Gastroesophageal sphincter (tissue), 4 donors: ENCODE results near the gene SYT7. TPM values are rescaled to one million over a fixed set of nuclear protein-coding genes. Genes with fewer than 3 reads are reported as not detected.

Experiments used
- ATAC-seq: fragments of 150-250 bp; one replicate; pipeline ENCODE4 v1.9.1; 2016; ENCODE audit warnings: mild to moderate bottlenecking, moderate library complexity
- H3K27ac ChIP-seq, 4 donors: fragments of 200-600 bp; sonication (generic) in 3 of 4; 1 replicate in 3 of 4; 2 replicates in 1 of 4; pipeline ENCODE4 v1.5.1; 2016 to 2019
- H3K27me3 ChIP-seq: fragments of 200-600 bp; sonication (generic); one replicate; pipeline ENCODE4 v1.5.1; 2019
- H3K36me3 ChIP-seq, 2 donors: fragments of 200-600 bp; sonication (generic); one replicate each; pipeline ENCODE4 v1.5.1; 2019; ENCODE audit warnings: control low read depth in 1 of 2
- H3K4me1 ChIP-seq, 3 donors: fragments of 200-600 bp; sonication (generic); 1 replicate in 2 of 3; 2 replicates in 1 of 3; pipeline ENCODE4 v1.5.1; 2016 to 2019; ENCODE audit warnings: control low read depth in 2 of 3
- H3K4me3 ChIP-seq, 2 donors: fragments of 200-600 bp; sonication (generic); one replicate each; pipeline ENCODE4 v1.5.1; 2019; ENCODE audit warnings: mild to moderate bottlenecking in 1 of 2, moderate library complexity in 1 of 2
- H3K9me3 ChIP-seq, 3 donors: fragments of 200-600 bp; sonication (generic); one replicate each; pipeline ENCODE4 v1.5.1; 2017 to 2019; ENCODE audit warnings: control low read depth in 2 of 3
- EP300 ChIP-seq: sonication (generic); formaldehyde crosslinking; IDR thresholded peaks from one replicate; pipeline ENCODE4 v1.6.1; 2017; ENCODE audit warnings: antibody characterized with exemption, mild to moderate bottlenecking
- POLR2A ChIP-seq, 2 donors: fragments of 450-650 bp; IDR thresholded peaks; one replicate each; pipeline ENCODE4 v1.6.1; 2017; ENCODE audit warnings: antibody characterized with exemption in 2 of 2, mild to moderate bottlenecking in 2 of 2, moderate library complexity in 1 of 2
- POLR2AphosphoS5 ChIP-seq: sonication (generic); formaldehyde crosslinking; IDR thresholded peaks from one replicate; pipeline ENCODE4 v1.6.1; 2017; ENCODE audit warnings: antibody characterized with exemption
- WGBS, 2 donors: methylation state at CpG; one replicate each; pipeline ENCODE4 v1.1.5; 2018; ENCODE audit warnings: low coverage in 1 of 2; 5-methylcytosine and 5-hydroxymethylcytosine counted together
- total RNA-seq, 4 donors: library from RNA; depleted of rRNA; stranded (reverse); fragments of >200 nt; gene quantifications; one replicate each; pipeline ENCODE4 v1.1.0, GENCODE V29; 2016
- TF ChIP-seq, protein P1 (sequence below), 4 experiments: fragments of 200-600 bp in 2 of 4; fragments of 450-650 bp in 2 of 4; sonication (generic) in 1 of 4; IDR thresholded peaks; one replicate each; pipeline ENCODE4 v1.5.1; 2017 to 2019; ENCODE audit warnings: antibody characterized with exemption in 4 of 4, mild to moderate bottlenecking in 2 of 4, moderate library complexity in 2 of 4

The SYT7 gene
- total RNA-seq, 4 donors from 2014 or later, result 1.8 to 3.7 (median 3.1) TPM

DNA sequence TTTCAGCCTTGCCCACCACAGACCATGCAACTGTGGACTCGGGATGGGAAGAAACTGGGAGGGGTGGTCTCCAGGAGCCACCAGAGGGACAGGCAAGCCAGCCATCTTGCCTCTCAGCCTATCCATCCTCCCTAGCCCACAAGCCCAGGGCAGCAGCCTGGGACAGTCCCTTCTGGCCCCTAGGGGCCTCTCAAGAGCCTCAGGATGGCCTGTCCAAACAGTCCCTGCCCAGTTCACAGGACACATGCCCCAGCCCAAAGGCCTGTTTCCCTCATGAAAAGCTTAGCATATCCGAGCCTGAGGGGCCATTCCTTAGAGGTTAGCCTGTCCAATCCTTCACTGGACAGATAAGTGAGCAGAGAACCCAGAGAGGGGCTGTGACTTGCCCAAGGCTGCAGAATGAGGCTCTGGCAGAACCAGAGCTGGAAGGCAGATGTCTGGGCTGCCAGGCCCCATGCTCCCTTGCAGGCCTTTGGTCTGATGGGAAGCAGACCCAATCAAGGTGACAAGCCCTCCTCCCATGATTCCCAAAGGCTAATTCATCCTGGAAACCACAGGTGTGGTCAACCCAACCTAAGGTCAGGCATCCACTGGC, 44.1 kb downstream of the SYT7 start:
- Histone ChIP-seq H3K27me3 (peaks cover 76% of the 10 kb centered on the region), H3K9me3 (no peaks in the 10 kb centered on the region), H3K4me1 (peaks cover 0 to 7% (median 0%) of the 10 kb centered on the region in 3 donors), H3K27ac (no peak overlapping the region), H3K4me3 (no peak overlapping the region), H3K36me3 (no peaks in the 10 kb centered on the region)
- WGBS, 2 donors, result no CpG with 5 or more reads among the region's 2 CpGs
- TF ChIP-seq POLR2AphosphoS5 (no peak), EP300 (no peak)
- TF ChIP-seq, protein P1, sequence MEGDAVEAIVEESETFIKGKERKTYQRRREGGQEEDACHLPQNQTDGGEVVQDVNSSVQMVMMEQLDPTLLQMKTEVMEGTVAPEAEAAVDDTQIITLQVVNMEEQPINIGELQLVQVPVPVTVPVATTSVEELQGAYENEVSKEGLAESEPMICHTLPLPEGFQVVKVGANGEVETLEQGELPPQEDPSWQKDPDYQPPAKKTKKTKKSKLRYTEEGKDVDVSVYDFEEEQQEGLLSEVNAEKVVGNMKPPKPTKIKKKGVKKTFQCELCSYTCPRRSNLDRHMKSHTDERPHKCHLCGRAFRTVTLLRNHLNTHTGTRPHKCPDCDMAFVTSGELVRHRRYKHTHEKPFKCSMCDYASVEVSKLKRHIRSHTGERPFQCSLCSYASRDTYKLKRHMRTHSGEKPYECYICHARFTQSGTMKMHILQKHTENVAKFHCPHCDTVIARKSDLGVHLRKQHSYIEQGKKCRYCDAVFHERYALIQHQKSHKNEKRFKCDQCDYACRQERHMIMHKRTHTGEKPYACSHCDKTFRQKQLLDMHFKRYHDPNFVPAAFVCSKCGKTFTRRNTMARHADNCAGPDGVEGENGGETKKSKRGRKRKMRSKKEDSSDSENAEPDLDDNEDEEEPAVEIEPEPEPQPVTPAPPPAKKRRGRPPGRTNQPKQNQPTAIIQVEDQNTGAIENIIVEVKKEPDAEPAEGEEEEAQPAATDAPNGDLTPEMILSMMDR (IDR thresholded peaks at IDR 0.05), result no peak
- ATAC-seq, result no peak

DNA sequence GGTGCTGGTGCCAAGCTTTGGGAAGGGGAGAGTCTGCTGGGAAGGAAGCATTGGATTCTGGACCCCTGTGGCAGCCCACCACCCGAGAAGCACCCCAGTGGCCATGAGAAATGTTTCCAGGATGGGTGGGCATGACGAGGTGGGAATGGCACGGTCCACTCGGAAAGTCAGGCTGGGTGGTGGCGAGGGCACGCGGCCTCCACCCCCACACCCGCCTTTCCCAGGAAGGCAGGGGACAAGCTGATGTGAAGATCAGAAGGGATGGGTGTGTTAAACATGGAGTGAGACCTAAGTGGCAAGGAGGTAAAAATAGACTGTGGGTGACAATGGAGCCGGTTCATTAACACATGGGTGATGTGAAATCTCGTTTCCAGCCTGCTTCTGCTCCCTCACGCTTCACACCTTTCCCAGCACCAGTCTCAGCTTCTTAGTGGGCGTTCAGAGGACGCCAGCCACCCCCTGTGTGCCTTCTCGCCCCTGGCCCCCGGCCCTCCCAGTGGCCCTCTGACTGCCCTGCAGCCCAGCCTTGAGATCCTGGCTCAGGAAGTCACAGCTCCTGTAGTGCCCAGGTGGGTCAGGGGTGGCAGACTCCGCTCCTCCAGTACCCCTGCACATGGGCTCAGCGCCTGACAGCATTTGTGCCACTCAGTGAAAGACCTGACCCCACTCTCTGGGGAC, 44.7 kb downstream of the SYT7 start:
- no peak for ATAC-seq
- Histone ChIP-seq H3K4me1 (peaks cover 0 to under 1% (median 0%) of the 10 kb centered on the region in 3 donors), H3K36me3 (no peaks in the 10 kb centered on the region), H3K27me3 (peaks cover 73% of the 10 kb centered on the region), H3K27ac (no peak overlapping the region), H3K4me3 (no peak overlapping the region), H3K9me3 (no peaks in the 10 kb centered on the region)
- 73 to 74% methylated on average over 2 to 9 of the region's 17 CpGs for WGBS, 2 donors
- TF ChIP-seq POLR2A (IDR thresholded peaks at IDR 0.05) (no peak), EP300 (no peak), POLR2AphosphoS5 (no peak)
- TF ChIP-seq, protein P1 (IDR thresholded peaks at IDR 0.05), result no peak

DNA sequence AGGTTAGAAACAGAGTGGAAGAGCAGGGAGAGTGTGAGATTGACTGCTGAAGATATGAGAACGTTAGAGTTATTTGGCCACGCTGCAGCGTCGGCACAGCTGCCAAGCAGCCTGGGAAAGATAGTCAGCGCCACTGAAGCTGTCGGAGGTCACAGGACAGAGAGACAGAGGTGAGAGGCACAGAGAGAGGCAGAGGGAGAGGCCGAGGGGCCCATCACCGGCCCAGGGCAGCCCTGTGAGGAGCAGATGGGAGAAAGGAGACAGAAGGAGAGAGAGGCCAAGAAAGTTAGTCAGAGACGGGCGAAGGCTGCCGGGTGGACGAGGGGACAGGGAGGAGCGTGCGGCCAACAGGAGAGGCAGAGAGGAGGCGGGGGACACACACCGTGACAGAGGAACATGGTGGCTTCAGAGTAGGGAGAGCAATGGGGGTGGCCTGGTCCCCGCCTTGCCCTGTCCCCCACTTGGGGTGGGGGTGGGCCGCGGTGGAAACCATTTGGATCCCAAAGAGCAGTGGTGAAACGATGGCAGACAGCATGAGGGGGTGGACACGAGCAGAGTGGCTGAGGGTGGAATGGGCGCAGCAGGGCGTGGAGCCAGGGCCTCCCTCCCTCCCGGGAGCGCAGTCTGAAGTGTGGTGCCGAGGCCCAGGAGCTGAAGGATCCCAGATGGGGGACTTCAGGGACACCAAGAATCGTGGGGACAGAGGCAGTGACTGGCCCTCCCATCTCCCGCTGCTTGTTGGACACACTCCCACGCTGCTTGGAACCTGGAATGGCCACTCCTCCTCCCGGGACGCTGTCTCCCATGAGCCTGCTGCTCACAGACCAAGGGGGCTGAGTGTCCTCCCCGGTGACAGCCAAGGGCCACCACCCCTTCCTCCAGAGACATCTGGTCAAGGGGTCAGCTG, 45.7 kb downstream of the SYT7 start:
- WGBS, 2 donors, result 46 to 48% methylated on average over 11 to 22 of the region's 32 CpGs
- H3K4me3 ChIP-seq, result no peak overlapping the region
- no peak for ATAC-seq
- no peaks in the 10 kb centered on the region for H3K9me3 ChIP-seq
- no peak for TF ChIP-seq POLR2AphosphoS5
- TF ChIP-seq, protein P1 (IDR thresholded peaks at IDR 0.05), result no peak
- no peak for TF ChIP-seq EP300
- no peak for TF ChIP-seq POLR2A (IDR thresholded peaks at IDR 0.05)
- H3K36me3 ChIP-seq, result no peaks in the 10 kb centered on the region
- no peak overlapping the region for H3K27ac ChIP-seq
- H3K4me1 ChIP-seq, result no peaks in the 10 kb centered on the region
- H3K27me3 ChIP-seq, result peaks cover 66% of the 10 kb centered on the region

DNA sequence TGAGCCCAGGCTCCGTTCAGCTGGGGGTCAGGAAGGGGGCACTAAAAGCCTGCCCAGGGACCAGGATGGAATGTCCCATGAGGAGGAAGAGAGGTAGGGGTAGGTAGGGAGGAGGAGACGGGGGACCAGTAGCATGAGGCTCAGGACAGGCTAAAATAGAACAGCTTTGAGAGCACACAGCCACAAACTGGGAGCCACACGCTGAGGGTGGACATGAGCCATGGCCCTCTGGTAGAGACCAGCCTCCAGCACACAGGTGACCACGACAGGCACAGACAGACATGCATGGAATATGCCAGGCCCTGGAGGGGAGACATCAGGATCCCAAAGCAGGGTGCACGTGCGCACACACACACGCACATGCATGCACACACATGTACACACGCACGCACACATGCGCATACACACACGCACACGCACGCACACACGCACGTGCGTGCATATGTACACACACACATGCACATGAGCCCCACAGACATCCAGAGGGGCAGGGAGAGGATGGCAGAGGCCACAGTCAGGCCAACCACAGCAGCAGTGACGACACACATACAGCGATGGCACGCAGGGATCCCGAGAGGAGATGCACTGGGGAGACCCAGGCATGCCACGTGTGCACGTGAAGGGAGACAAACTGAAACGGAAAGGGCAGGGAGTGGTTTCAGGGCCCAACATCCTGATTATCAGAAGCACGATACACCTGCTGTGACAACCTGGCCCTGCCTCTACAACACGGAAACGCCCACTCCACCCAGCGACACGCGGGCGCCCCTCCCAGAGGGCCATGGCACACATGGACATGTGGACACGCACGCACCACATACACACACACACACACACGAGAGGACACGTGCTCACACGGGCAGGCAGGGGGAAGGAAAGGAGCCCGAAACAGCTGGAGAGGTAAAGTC, 46.6 kb downstream of the SYT7 start:
- no peaks in the 10 kb centered on the region for H3K36me3 ChIP-seq
- peaks cover 65% of the 10 kb centered on the region for H3K27me3 ChIP-seq
- TF ChIP-seq EP300, result no peak
- no peaks in the 10 kb centered on the region for H3K9me3 ChIP-seq
- WGBS, 2 donors, result 51 to 74% methylated on average over 5 to 14 of the region's 36 CpGs
- H3K4me1 ChIP-seq, result no peaks in the 10 kb centered on the region
- no peak for ATAC-seq
- no peak overlapping the region for H3K27ac ChIP-seq
- no peak overlapping the region for H3K4me3 ChIP-seq

DNA sequence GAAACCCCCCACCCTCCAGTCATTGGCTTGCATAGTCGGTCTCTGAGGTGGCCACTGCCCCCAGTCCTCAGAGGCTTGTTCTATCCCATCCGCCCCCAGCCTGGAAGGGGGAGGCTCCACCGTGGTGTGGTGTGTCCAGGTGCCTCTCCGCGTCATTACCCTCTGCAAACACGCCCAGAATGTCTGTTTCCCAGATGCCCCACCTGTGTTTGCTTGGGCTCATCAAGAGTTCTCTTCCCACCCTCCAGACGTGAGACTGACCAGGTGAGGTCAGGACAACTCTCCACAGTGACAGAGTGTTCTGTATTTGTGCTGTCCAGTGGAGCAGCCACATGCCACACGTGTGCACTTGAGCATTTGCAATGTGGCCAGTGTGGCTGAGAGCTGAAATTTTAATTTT, 47.5 kb downstream of the SYT7 start:
- no peaks in the 10 kb centered on the region for H3K9me3 ChIP-seq
- WGBS, 2 donors, result 83% methylated on average over 1 of the region's 8 CpGs; no CpG with 5 or more reads in 1 of the 2 donors
- peaks cover 69% of the 10 kb centered on the region for H3K27me3 ChIP-seq
- H3K27ac ChIP-seq, result no peak overlapping the region
- H3K4me1 ChIP-seq, result no peaks in the 10 kb centered on the region
- no peak overlapping the region for H3K4me3 ChIP-seq
- H3K36me3 ChIP-seq, result no peaks in the 10 kb centered on the region
- TF ChIP-seq, protein P1 (IDR thresholded peaks at IDR 0.05), result no peak
- no peak for TF ChIP-seq EP300
- TF ChIP-seq POLR2AphosphoS5, result no peak
- no peak for TF ChIP-seq POLR2A (IDR thresholded peaks at IDR 0.05)
- no peak for ATAC-seq
